Measurements from ENCODE around the gene GNRHR. TPM values are rescaled to one million over a fixed set of nuclear protein-coding genes. Genes with fewer than 3 reads are reported as not detected.

GNRHR gene
- total and polyA plus RNA-seq, 2 experiments from 2014 or later, result 0.10 TPM; not detected in 1

- Mint-ChIP-seq H3K4me1 (peaks cover 11% of the 10 kb centered on the region), H3K4me3 (peak overlapping the region; percentile 88; the same call in 2 of the 3 replicates), H3K27ac (no peak overlapping the region), H3K36me3 (ENCODE audit: low read depth) (peaks cover 5% of the 10 kb centered on the region), H3K9me3 (peaks cover 7% of the 10 kb centered on the region; the same call in 2 of the 3 replicates), H3K27me3 (ENCODE audit: insufficient read depth, low read depth, poor library complexity) (no peaks in the 10 kb centered on the region)
- Histone ChIP-seq H3K4me1 (ENCODE audit: insufficient read depth) (peaks cover 8% of the 10 kb centered on the region), H3K79me2 (replicated peaks; ENCODE audit: insufficient read depth) (peaks cover 87% of the 10 kb centered on the region), H2AFZ (no peak overlapping the region), H4K20me1 (replicated peaks; ENCODE audit: insufficient read depth) (no peaks in the 10 kb centered on the region), H3K9me2 (ENCODE audit: insufficient read depth) (no peaks in the 10 kb centered on the region), H3K4me2 (peak overlapping the region; percentile 85), H3K4me3 (peak overlapping the region; percentile 85), H3K27me3 (ENCODE audit: insufficient read depth) (no peaks in the 10 kb centered on the region), H3F3A (replicated peaks; ENCODE audit: low read depth) (no peaks in the 10 kb centered on the region), H3K27ac (ENCODE audit: low read depth) (no peak overlapping the region), H3K36me3 (ENCODE audit: insufficient read depth) (peaks cover 9% of the 10 kb centered on the region; the same call in 1 of the 2 replicates)
- DNase-seq (ENCODE audit: low spot score) (no peak), ATAC-seq (no peak)
- no peak for TF ChIP-seq EZH2 (IDR thresholded peaks at IDR 0.05; ENCODE audit: low read depth, unreplicated experiment)
- TF ChIP-seq STAT1 (IDR thresholded peaks at IDR 0.05; ENCODE audit: unreplicated experiment), result no peak
- TF ChIP-seq CTCF (conservative IDR thresholded peaks at IDR 0.05; ENCODE audit: low read depth in 2 of 2), result no peak
- TF ChIP-seq CREB1 (CRISPR knock-in tag; IDR thresholded peaks at IDR 0.05; ENCODE audit: low read depth), result no peak
- no peak for TF ChIP-seq EZH2phosphoT487 (IDR thresholded peaks at IDR 0.05; ENCODE audit: unreplicated experiment)
- no peak for TF ChIP-seq ZNF462 (CRISPR knock-in tag; IDR thresholded peaks at IDR 0.05)
- no peak for TF ChIP-seq ZNF114 (CRISPR knock-in tag; IDR thresholded peaks at IDR 0.05)
- no peak for TF ChIP-seq ETS1 (IDR thresholded peaks at IDR 0.05)
Observed at GRCh38 chr4:67702166-67702565, 52.0 kb downstream of the GNRHR start.

Measured in GM23338 (cell line).